ENCODE results near the gene SCAMP5. TPM values are rescaled to one million over a fixed set of nuclear protein-coding genes. Genes with fewer than 3 reads are reported as not detected.

The SCAMP5 gene, protein sequence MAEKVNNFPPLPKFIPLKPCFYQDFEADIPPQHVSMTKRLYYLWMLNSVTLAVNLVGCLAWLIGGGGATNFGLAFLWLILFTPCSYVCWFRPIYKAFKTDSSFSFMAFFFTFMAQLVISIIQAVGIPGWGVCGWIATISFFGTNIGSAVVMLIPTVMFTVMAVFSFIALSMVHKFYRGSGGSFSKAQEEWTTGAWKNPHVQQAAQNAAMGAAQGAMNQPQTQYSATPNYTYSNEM
- total RNA-seq, result 9.3 and 11.5 TPM in 2 replicates

DNA sequence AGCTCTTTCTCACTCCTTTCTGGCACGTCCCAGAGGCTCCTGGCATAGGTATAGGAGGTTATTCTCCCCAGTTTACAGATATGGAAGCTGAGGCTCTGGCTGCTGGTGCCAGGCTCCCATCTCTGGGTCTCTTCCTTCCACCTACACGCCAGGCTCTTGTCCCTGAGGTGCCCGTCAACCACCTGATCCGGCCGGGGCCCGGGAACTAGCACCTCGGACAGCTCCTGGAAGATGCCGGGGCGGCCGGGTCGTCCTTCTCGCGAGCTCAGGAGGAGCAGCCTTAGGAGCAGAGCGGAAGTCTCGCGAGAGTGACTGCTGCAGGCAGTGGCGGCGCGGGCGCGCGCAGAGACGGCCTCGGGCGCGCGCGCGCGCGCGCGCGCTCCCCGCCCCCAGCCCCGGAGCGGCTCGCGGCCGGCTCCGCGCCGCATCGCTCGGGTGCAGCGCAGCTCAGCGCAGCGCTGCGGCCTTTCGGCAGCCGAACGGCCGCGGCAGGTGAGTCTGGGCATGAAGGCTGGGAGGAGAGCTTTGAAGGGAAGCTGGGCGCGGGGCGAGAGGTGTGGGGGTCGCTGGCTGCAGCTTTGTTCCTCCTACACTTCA lies at the start of gene SCAMP5:
Gene SCAMP5 (plus strand): TSS at position 382 of the 597 bp plus-strand sequence. CDS start 16,277 bp downstream, outside the sequence.

DNA sequence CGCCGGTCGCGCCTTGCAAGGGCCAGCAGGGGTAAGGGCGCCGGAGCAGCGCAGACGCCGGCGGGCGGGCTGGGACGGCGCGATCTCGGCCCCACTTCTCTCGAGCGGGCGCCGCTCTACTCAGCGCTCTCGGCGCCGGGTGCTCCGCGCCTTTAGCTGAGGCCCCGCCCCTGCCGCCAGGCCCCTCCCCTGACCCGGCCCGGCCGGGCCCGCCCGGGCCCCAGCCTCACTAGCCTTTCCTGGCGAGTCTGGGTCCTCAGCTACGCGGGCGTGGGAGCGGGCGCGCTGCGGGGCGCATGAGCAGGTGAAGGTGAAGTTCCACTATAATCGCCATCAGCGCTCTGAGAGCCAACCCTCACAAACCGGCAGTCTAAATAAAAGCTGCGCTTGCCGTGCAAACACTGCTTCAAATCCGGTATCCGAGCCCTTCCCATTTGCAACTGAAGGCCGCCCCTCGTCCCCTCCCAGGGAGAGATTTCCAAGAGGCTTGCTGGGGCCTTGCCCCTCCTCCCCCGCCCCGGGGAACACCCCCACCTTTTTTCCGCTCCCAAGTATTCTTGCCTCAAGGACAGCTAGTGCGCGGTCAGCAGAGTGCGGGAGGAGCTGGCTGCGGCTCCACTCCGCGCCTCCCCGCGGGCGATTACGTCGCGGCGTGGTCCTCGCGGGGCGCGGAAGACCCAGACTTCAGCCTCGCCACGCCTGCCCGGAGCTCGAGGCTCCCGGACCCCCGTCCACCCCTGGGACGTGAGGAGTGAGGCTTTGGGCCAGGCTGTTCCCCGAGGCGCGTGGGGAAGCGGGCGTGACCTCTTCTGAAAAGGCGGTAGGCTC lies 38.5 kb upstream of the SCAMP5 start, which contains the start of gene RPP25:
Gene RPP25 (minus strand): TSS at position 125 of the 828 bp plus-strand sequence. CDS start 189 bp downstream, outside the sequence.

DNA sequence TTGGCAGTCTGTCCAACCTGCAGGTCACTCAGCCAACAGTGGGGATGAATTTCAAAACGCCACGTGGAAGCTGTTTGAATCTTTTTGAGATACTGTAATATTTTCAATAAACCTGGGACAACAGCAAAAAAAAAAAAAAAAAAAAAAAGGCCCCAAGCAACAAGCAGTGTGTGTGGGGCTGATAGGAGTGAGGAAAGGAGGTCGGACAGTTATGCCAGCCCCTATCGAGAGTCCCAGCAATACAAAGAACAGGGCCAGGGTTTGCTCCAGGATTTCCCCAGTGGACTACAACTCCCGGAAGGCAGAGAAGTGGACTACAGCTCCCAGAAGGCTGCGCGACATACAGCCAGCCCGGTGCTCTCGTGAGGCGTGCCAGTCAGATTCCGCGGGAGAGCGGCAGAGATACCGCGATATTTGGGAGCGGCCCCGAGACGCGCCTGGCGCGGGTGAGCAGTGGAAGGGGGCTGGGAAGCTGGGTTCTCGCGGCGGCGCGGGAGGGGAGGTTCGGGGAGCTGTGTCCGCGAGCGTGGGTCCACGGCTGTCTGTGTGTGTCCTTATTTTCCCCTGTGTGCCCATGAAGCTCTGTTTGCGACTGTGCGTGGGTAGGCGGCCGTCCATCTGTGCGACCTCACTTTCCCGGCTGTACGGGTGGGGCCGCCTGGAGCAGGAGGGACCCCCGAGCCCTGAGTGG lies 28.0 kb downstream of the SCAMP5 start, which contains the start of gene PPCDC:
Gene PPCDC (plus strand): TSS at position 410 of the 691 bp plus-strand sequence. CDS start 4,729 bp downstream, outside the sequence.

Other genes starting within 250 kb of the SCAMP5 start
- not detected in 2 replicates for gene CYP1A2, start 246.7 kb upstream of the SCAMP5 start, total RNA-seq
- 34.4 and 40.1 TPM in 2 replicates for gene CSK, start 213.5 kb upstream of the SCAMP5 start, total RNA-seq
- not detected in 2 replicates for gene LMAN1L, start 182.7 kb upstream of the SCAMP5 start, total RNA-seq
- not detected in 2 replicates for gene CPLX3, start 168.9 kb upstream of the SCAMP5 start, total RNA-seq
- 18.6 and 31.4 TPM in 2 replicates for gene ULK3, start 152.4 kb upstream of the SCAMP5 start, total RNA-seq
- 58.2 and 76.9 TPM in 2 replicates for gene SCAMP2, start 122.2 kb upstream of the SCAMP5 start, total RNA-seq
- 61.3 and 68.7 TPM in 2 replicates for gene MPI, start 105.5 kb upstream of the SCAMP5 start, total RNA-seq
- 32.1 and 39.7 TPM in 2 replicates for gene FAM219B, start 88.7 kb upstream of the SCAMP5 start, total RNA-seq
- gene COX5A, start 57.5 kb upstream of the SCAMP5 start, total RNA-seq, result 168 and 220 TPM in 2 replicates
- gene RPP25, start 38.8 kb upstream of the SCAMP5 start, total RNA-seq, result 6.0 and 8.7 TPM in 2 replicates
- gene PPCDC, start 28.0 kb downstream of the SCAMP5 start, total RNA-seq, result 13.9 and 39.6 TPM in 2 replicates
- 15.3 and 22.6 TPM in 2 replicates for gene C15orf39, start 206.3 kb downstream of the SCAMP5 start, total RNA-seq

All from mesangial cell (primary cell).